ENCODE data around the gene APBA2. TPM values are rescaled to one million over a fixed set of nuclear protein-coding genes. Genes with fewer than 3 reads are reported as not detected.

Gene APBA2
- total RNA-seq, 1 experiment from 2014 or later = 11.2 TPM

DNA sequence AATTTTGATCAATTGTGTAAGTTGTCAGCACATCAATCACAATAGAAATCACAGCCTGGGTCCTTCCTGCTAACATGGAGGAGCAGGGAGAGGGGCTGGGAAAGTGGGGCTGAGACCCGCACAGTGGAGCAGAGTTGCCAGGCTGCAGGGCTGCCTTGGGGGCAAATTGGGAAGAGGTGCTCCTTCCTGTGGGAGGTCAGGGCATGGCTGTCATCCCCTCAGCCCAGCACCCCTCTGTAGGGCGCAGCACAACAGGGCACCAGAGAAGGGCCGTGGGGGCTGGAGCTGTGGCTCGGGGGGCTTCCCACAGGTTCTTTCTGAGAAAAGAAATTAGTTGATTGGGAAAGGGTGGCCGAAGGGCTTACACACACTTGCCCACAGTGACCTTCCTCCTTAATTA, 257.5 kb downstream of the APBA2 start:
- CTCF ChIA-PET = no interaction called here
- POLR2A ChIA-PET = no interaction called here
- no peak for ATAC-seq
- no peak overlapping the region for H3K4me3 Mint-ChIP-seq
- no peak for DNase-seq (ENCODE audit: low spot score)
- TF ChIP-seq GTF2I (CRISPR knock-in tag; conservative IDR thresholded peaks at IDR 0.05) = no peak
- TF ChIP-seq FOXK1 (CRISPR knock-in tag; IDR thresholded peaks at IDR 0.05) = no peak
- TF ChIP-seq SMAD3 (CRISPR knock-in tag; IDR thresholded peaks at IDR 0.05; ENCODE audit: borderline replicate concordance) = no peak
- TF ChIP-seq JUN (CRISPR knock-in tag; IDR thresholded peaks at IDR 0.05) = no peak
- TF ChIP-seq, protein P1, sequence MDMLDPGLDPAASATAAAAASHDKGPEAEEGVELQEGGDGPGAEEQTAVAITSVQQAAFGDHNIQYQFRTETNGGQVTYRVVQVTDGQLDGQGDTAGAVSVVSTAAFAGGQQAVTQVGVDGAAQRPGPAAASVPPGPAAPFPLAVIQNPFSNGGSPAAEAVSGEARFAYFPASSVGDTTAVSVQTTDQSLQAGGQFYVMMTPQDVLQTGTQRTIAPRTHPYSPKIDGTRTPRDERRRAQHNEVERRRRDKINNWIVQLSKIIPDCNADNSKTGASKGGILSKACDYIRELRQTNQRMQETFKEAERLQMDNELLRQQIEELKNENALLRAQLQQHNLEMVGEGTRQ (CRISPR knock-in tag; IDR thresholded peaks at IDR 0.05) = no peak
- TF ChIP-seq, protein P2, sequence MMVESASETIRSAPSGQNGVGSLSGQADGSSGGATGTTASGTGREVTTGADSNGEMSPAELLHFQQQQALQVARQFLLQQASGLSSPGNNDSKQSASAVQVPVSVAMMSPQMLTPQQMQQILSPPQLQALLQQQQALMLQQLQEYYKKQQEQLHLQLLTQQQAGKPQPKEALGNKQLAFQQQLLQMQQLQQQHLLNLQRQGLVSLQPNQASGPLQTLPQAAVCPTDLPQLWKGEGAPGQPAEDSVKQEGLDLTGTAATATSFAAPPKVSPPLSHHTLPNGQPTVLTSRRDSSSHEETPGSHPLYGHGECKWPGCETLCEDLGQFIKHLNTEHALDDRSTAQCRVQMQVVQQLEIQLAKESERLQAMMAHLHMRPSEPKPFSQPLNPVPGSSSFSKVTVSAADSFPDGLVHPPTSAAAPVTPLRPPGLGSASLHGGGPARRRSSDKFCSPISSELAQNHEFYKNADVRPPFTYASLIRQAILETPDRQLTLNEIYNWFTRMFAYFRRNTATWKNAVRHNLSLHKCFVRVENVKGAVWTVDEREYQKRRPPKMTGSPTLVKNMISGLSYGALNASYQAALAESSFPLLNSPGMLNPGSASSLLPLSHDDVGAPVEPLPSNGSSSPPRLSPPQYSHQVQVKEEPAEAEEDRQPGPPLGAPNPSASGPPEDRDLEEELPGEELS (CRISPR knock-in tag; IDR thresholded peaks at IDR 0.05) = no peak
- no peak for TF ChIP-seq ZNF138 (CRISPR knock-in tag; conservative IDR thresholded peaks at IDR 0.05)
- TF ChIP-seq, protein P3, sequence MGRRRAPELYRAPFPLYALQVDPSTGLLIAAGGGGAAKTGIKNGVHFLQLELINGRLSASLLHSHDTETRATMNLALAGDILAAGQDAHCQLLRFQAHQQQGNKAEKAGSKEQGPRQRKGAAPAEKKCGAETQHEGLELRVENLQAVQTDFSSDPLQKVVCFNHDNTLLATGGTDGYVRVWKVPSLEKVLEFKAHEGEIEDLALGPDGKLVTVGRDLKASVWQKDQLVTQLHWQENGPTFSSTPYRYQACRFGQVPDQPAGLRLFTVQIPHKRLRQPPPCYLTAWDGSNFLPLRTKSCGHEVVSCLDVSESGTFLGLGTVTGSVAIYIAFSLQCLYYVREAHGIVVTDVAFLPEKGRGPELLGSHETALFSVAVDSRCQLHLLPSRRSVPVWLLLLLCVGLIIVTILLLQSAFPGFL (CRISPR knock-in tag; IDR thresholded peaks at IDR 0.05; ENCODE audit: borderline replicate concordance) = no peak
- no peak for TF ChIP-seq FOXJ3 (CRISPR knock-in tag; IDR thresholded peaks at IDR 0.05; ENCODE audit: borderline replicate concordance)
- no peak for TF ChIP-seq TEAD1 (CRISPR knock-in tag; IDR thresholded peaks at IDR 0.05)
- TF ChIP-seq, protein P4, sequence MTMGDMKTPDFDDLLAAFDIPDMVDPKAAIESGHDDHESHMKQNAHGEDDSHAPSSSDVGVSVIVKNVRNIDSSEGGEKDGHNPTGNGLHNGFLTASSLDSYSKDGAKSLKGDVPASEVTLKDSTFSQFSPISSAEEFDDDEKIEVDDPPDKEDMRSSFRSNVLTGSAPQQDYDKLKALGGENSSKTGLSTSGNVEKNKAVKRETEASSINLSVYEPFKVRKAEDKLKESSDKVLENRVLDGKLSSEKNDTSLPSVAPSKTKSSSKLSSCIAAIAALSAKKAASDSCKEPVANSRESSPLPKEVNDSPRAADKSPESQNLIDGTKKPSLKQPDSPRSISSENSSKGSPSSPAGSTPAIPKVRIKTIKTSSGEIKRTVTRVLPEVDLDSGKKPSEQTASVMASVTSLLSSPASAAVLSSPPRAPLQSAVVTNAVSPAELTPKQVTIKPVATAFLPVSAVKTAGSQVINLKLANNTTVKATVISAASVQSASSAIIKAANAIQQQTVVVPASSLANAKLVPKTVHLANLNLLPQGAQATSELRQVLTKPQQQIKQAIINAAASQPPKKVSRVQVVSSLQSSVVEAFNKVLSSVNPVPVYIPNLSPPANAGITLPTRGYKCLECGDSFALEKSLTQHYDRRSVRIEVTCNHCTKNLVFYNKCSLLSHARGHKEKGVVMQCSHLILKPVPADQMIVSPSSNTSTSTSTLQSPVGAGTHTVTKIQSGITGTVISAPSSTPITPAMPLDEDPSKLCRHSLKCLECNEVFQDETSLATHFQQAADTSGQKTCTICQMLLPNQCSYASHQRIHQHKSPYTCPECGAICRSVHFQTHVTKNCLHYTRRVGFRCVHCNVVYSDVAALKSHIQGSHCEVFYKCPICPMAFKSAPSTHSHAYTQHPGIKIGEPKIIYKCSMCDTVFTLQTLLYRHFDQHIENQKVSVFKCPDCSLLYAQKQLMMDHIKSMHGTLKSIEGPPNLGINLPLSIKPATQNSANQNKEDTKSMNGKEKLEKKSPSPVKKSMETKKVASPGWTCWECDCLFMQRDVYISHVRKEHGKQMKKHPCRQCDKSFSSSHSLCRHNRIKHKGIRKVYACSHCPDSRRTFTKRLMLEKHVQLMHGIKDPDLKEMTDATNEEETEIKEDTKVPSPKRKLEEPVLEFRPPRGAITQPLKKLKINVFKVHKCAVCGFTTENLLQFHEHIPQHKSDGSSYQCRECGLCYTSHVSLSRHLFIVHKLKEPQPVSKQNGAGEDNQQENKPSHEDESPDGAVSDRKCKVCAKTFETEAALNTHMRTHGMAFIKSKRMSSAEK (CRISPR knock-in tag; IDR thresholded peaks at IDR 0.05; ENCODE audit: borderline replicate concordance) = no peak
- no peak for TF ChIP-seq RORB (CRISPR knock-in tag; IDR thresholded peaks at IDR 0.05)
- TF ChIP-seq, protein P5, sequence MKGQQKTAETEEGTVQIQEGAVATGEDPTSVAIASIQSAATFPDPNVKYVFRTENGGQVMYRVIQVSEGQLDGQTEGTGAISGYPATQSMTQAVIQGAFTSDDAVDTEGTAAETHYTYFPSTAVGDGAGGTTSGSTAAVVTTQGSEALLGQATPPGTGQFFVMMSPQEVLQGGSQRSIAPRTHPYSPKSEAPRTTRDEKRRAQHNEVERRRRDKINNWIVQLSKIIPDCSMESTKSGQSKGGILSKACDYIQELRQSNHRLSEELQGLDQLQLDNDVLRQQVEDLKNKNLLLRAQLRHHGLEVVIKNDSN (CRISPR knock-in tag; IDR thresholded peaks at IDR 0.05) = no peak
- no peak for TF ChIP-seq CTCF (IDR thresholded peaks at IDR 0.05)
- no peak for TF ChIP-seq RELA (CRISPR knock-in tag; IDR thresholded peaks at IDR 0.05; ENCODE audit: borderline replicate concordance)
- TF ChIP-seq AFF4 (CRISPR knock-in tag; IDR thresholded peaks at IDR 0.05; ENCODE audit: borderline replicate concordance) = no peak
- no peak for TF ChIP-seq JAZF1 (CRISPR knock-in tag; IDR thresholded peaks at IDR 0.05)
- no peaks in the 10 kb centered on the region for H3K27me3 Mint-ChIP-seq (ENCODE audit: low read depth)
- H3K4me1 Mint-ChIP-seq = peaks cover 28% of the 10 kb centered on the region
- no peaks in the 10 kb centered on the region for H3K9me3 Mint-ChIP-seq
- H3K36me3 Mint-ChIP-seq = no peaks in the 10 kb centered on the region
- no peak overlapping the region for H3K27ac Mint-ChIP-seq
